Hematopoietic multipotent progenitor cell treated with erythropoietin and hydrocortisone succinate and interleukin-3 and kit ligand, for 17 days (in vitro differentiated cells): ENCODE data around the gene ASB13.

Experiments
- DNase-seq: peaks from one replicate; pipeline ENCODE4 v3.0.0-alpha.2; 2015; ENCODE audit warnings: low spot score

The ASB13 gene

DNA sequence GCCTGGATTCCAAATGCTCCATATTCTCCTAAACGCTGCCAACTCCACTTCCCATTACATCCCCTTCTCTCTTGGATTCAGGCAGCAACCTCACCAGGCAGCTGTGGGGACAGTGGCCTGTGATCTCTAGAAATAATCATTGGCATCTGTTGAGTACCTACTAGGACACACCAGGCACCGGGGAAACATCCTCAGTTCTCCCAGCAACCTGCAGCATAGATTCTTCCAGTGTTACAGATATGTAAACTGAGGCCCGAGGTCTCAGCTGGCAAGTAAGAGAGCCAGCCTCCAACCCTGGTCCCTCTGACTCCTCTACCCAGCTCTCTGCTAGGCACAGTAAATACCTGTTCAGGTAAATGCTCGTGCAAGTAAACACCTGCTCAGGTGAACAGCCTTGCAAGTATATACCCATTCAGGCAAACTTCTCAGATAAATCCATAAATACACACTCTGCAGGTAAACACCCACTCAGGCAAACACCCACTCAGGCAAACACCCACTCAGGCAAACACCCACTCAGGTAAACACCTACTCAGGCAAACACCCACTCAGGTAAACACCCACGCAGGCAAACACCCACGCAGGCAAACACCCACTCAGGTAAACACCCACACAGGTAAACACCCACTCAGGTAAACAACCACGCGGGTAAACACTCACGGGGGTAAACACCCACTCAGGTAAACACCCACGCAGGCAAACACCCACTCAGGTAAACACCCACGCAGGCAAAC is 18.7 kb downstream of the ASB13 start:
- no peak for DNase-seq

DNA sequence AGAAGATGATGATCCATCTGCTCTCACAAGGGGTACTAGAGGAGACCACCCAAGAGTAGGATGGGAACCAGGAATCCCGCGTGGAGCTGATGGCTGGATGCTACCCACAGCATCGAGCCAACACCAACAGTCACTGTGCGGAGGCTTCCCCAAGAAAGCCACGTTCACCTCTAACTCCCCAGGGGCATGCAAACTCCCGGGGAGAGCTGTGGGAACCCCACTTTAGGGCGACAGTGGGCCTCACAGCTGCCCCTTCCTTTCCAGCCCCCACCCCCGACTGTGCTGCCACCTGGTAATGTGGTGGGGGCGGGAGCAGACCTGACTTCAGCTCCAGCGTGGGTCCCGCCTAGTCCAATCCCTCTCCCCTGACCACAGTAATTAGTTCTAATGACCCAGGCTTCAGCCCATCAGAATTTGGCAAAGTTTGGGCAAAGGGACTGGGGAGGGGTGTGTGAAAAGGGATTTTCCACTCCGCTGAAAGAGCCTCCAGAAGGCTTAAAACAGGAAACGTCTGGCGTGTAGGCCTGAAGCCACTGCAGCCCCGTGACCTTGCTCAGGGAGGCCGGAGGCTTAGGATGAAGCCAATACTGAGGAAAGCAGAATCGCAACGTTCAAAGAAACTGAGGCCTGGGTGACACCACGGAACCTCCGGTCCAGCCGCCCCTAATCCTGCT is 20.3 kb downstream of the ASB13 start:
- DNase-seq, result no peak

DNA sequence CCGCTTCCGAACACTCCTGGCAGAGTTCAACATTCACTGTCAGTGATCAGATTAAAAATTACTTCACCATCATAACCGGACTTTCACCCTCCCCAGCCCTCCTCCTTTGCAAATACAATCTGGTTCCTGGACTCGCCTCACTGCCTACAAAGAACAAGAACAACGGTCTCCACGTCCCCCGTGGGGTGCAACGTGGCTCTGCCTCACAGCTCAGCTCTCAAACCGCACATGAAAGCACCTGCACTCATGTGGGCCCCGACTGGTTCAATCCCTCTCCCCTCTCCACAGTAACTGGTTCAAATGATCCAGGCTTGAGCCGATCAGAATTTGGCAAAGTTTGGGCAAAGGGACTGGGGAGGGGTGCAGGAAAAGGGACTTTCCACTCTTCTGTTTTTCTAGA is 21.0 kb downstream of the ASB13 start:
- no peak for DNase-seq

DNA sequence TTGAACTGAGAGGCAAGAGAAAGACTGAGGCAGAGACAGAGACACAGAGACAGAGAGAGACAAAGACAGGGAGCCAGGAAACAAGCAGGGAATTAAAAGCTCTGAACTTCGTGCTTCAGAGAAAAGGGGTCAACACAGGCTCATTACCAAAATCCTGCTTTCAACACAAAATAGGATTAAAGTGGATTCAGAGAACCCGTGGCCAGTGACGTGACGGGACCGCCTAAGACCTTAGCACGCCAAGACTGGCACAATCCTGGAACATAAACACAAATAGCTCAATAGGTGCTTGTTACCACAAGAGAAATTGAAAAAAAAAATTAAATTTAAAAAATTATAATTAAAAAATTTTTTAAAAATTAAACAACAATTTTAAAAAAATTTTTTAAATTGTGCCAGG is 21.5 kb downstream of the ASB13 start:
- no peak for DNase-seq

DNA sequence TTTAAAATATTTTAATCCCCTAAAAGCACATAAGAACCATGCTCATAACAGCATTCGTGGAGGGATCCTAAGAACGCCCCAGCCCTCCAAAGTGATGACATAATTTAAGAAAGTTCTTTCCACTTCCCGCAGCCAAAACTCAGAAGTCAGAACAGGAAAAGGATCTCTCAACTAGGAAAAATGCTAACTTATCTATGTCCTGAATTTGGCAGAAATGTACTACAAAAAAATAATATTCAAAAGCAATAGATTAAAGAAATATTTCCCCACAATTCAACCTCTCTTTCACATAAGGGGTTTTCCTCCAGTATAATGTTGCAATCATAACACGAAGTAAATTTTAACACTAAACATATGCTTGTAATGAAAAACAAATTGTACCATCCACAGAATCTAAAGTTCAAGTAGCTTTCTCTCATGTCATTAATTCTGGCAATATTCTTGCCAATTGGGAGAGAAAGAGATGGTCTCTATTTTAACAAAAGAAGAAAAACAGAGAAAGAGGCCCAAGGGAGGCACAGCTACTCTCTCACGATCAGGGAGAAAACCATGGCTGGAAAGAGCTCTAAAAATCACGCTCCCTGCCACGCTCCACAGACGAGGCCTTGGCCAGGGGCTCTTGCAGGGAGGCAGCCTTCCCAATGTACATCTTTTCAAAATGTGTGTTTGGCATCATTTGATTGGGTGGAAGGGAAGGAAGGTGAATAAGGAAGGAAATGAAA is 22.9 kb downstream of the ASB13 start:
- no peak for DNase-seq

DNA sequence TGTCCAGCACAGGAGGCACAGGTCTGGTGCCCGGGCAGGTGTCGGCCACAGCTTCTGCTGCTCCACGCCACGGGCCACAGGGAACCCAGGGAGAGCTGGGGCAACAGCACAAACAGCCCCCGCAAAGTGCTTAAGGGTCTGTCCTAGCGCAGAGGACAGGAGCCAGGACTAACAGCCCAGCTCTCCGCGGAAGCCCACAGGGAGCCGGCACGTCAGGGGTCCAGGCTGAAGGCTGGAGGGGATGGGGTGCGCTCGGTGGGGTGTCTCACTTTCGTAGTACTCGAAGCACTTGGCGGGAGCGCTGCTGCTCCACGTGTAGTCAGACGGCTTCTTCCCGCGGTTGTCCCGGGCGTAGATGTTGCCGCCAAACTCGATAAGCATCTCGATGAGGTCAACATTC is 24.9 kb downstream of the ASB13 start:
- DNase-seq, result no peak

DNA sequence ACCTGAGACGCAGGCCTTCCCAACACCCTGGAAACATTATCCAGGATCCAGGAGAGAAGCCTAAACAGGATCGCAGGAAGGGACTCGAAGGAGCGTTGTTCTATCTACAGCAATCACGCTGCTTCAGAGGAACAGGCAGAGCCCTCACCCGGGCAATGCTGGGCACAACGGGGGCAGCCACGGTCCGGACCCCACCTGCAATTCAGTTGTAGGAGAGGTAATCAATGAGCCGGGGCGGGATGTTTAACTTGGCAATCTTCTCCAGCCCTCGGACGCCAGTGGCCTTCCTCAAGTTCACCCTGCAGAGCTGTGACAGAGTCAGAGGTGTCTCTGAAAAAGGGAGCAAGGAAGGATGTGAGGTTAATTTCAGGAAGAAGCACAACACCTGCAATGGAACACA is 25.9 kb downstream of the ASB13 start:
- no peak for DNase-seq

DNA sequence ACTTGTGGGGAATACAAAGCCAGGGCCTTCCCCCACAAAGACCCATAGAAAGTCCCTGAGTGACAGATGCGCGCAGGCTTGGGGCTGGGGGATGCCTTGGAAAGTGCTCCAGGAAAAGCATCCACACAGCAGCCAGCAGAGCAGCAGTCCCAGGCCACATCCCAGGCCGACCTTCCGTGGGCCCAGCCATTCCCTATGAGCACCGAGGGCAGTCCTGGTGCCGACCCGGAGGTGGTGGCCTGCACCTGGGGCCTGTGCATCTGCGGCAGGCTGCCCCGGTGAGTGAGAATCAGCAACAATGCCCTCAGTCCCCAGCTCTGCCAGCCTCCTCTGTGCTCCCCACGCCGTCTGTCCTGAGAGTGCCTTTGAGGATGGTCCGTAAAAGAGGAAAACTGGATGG is 26.4 kb downstream of the ASB13 start:
- DNase-seq, result no peak

DNA sequence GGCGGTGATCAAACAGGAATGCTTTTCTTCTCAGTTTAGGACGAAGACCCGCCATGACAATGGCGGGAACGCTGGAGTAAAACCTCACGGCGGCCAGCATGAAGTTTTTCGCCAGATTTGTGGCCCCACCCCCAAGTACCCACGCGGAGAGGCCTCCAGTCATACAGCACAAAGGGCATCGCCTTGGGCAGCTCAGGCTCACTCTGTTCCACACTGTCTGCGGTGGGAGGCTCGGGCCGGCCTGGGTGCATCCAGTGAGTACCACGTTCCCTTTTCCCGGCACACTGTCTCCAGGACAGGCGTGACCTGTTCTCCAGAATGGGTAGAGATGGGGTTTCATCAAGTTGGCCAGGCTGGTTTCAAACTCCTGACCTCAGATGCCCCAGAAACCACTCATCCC is 27.3 kb downstream of the ASB13 start:
- no peak for DNase-seq

DNA sequence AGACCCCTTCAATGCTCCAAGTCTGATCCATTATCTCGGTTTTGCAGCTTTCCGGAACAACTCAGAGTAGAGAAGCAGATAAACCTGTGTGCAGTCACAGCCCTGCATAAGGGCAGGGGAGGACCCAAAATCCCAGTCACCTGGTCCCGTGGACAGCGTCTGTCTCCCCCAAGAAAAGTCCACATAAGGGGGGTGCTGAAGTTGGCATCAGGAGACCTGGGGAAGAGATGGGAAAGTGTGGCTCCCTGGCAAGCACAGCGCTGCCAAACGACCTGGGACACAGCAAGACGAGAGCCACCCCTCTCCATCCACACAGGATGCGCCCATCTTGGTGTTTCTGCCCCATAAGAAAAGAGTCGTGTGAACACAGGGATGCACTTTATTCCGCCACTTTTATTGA is 27.9 kb downstream of the ASB13 start:
- no peak for DNase-seq

DNA sequence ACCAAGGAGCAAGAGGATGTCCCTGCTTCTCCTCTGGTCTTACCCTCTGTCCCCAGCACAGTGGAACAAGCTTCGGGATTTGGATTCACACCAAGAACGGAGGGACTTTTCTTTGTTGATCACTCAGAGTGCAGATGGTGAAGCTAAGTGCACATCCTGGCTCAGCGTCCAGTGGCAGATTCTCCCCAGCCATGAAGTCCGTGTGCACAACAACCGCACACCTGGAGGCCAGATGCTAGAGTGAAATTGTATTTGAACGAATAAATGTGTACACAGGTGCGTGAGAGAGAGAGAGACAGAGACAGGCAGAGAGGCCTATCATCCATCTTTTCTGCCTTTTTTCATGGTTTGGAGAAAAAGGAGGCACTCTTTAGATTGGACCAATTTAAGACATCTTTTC is 31.5 kb downstream of the ASB13 start:
- DNase-seq, result no peak

DNA sequence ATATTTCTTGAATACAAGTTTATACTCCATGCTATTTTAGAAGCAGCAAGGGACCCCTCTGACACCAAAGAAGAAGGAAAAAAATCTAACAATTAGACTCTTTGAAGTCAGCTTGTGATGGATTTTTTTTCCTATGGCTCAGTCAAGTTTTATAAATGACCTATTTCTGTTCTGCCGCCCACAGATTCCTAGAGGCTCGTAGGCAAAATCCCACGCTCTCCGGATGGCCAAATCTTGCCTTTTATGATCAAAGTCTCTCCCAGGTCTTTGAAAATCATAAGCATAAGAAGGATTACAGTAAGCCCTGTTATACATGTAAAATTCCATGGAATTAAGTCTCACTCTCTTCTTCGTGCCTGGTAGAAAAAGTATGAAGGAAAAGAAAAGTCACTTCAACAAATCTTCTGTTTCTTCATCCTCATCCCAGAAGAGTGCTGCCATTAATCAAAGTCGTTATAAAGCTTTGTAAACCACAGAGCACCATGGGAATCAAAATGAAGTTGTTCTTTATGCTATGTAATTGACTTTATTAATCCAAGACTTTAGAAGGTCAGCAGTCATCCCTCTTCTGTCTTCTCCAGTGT is 33.1 kb downstream of the ASB13 start:
- no peak for DNase-seq

DNA sequence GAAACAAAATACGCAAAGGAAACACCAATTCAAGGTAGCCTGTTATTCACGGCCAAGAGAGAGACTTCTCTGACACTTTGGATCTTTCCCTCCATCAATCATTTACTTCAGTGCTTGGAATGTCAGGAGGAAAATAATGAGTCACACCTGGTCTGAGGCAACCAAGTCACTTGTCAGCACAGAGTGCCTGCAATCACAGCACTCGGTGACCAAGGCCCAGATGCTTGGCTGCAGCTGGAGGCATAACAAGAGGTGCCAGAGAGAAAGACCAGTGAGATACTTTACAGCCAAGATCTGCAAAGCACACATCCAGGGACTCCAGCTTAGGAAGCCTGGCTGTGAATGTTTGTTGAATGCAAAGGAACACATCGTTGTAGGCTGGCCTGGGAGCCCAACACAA is 33.9 kb downstream of the ASB13 start:
- DNase-seq, result no peak

DNA sequence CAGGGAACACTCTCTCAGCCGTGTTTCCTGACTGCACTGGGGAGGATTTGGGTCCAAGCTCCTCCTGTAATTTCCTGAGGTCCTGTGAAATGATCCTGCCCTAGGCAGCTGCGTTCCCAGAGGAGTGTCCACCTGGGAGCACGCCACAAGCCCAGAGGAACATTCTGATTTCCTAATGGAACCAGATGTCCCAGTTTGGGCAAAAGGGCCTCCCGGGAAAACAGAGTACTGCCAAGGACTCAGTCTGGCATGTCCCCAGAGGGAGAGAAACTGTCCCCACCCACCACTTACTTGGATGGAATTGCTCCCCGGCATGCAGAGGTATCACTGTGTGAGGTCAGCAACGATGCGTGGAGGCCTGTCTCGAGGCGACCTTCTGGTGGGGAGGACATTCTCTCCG is 34.5 kb downstream of the ASB13 start:
- DNase-seq, result no peak

DNA sequence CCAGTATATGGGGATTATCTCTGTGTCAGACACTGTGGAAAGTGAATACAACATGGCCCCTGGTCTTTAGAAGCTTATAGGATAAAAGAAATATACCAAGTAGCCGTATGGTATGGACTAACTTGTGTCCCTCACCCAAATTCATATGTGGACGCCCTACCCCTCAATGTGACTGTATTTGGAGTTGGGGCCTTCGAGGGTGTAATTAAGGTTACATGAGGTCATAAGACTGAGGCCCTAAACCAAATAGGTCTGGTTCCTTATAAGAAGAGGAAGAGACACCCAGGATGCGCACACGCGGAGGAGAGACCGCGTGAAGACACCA is 36.3 kb downstream of the ASB13 start:
- no peak for DNase-seq

DNA sequence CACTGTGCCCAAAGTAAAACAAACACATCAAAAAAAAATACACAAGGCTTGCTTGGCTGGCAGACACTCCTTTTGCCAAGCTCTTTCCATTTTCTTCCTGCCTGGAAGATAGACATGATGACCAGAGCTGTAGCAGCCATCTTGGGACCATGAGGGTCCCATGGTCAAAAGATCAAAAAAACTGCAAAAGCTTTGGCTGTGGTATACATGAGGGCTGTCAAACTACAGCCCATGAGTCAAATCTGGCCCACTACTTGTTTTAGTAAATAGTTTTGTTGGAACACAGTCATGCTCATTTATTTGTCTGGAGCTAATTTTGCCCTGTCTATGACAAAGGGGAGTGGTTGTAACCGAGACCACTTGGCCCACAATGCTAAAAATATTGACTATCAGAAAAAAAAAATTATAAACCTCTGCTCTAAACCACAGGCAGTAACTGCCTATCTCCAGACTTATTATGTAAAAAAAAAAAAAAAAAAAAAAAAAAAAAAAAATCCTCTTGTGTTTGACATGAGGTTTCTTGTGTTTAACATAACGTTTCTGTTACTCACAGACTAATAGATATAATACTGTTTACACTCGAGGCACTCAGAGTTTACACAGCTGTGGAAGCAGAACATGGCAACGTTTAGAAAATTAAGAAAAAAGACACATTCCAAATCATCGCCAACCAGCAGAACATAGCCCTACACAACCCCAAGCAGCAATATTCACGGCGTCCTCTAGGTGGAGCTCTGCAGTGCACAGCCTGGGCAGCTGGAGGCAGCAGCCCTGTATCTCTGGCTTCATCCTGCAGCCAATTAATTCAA is 36.9 kb downstream of the ASB13 start:
- DNase-seq, result peak; percentile 82

DNA sequence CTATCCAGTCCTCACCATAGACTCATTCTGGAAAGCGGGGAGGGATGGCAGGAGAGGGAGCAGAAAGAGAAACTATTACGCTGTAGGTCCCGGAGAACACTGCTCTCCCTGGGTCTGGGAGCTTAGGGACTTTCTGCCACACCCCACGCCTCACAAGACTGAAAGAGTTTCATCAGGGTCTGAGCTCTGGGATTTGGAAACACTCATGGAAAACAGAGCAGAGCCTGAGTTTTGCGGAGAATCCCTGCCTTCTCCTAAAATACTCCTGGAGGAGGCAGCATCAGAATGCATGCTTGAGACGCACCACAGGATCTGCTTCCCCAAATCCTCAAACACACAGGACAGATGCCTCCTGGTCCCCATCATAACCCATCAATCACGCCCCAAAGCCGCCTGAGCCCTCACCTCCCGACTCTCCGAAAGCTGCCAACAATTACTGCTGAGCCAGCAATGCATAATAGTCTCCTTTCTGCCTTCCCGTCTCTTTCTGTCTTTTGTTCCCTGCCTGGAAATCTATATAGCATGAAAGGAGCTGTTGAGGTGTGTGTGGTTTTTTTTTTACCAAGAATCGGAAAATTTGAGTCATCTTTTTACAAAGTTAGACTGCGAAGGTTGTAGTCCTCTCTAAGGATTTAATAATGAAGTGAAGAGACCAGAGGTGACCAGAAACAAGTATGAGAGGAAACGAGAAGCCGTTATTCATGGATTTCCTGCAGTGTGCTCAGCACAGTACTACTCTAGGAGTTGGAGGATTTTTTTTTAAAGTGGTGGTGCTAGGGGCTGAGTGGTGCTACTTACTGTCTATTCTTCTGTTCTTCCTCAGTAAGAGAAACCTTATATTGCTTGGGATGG is 37.7 kb downstream of the ASB13 start:
- DNase-seq, result no peak

DNA sequence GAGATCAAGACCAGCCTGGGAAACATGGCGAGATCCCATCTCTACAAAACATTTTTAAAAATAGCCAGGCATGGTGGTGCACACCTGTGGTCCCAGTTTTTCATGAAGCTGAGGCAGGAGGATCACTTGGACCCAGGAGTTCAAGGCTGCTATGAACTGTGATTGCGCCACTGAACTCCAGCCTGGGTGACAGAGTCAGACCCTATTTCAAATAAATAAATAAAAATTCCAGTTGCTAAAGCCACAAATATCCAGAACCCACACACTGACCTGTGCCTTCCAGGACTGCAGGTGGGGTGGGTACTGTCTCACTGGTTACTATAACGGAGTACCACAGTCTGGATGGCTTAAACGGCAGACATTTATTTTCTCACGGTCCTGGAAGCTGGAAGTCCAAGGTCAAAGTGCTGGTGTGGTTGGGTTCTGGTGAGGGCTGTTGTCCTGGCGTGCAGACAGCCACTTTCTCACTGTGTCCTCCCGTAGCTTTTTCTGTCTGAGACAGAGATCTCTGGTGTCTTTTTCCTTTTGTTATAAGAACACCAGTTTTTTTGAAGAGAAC is 38.8 kb downstream of the ASB13 start:
- DNase-seq, result no peak

DNA sequence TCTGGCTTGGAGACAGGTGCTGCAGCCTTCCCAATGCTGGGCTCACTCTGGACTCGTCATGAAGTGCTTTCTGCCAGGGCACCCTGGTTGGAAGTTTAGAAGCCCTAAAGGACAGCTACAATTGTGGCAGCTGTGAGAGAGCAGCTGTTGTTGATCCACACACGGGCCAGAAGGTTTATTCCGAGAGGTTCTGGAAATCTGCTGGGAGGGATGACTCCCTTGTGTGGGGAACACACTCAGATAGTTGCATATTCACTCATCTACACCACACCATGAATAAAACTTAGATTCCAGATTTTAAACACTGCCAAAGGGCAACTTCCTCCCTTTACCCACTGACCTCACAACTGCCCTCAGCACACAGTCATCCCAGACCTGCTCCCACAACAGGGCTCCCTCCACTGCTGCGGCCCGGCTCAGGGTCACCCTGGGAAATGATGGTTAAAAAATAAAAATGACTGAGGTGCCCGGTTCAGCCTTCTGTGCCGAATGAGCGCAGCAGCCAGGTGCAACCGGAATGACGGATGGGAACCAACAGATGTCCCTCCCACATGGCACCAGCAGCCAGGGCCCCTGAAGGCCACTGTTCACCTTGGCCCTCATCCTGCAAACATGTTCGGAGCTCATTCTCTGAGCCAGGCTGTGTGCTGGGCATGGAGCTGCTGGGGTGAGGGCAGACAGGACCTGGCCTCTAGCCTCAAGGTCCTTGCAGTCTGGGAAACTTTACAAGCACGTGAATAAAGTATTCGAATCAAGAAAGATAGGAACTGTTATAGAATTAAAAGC is 40.2 kb downstream of the ASB13 start:
- DNase-seq, result no peak

DNA sequence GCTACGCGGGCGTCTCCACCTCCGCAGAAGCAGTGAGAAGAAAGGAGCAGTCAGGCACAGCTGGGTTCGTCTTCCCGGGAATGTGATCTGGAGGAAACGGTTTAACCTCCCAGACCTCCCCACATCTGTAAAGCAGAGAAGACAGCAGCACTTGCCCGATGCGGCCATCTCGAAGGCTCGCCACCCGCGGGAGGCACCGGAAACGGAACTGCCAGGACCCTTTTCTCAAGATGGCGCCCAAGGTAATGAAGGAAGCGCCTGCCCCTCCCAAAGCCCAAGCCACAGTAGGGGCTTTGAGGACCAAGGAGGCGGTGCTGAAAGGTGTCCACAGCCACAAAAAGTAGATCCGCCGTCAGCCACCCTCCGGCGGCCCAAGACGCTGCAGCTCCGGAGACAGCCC is 41.7 kb downstream of the ASB13 start:
- no peak for DNase-seq
